Fibroblast of lung (primary cell): Measurements from ENCODE around the gene INPP5K.

Experiments used
- EZH2 ChIP-seq: IDR thresholded peaks from 2 replicates; pipeline ENCODE4 v1.5.1; 2012; ENCODE audit warnings: low read length, control low read depth, mild to moderate bottlenecking; ENCODE audit errors: missing control alignments
- TF ChIP-seq, protein P1 (sequence below), 2 donors: IDR thresholded peaks in 1 of 2; conservative IDR thresholded peaks in 1 of 2; 1 replicate in 1 of 2; 2 replicates in 1 of 2; pipeline ENCODE4 v1.5.1; 2011 to 2012; ENCODE audit warnings: low read length in 2 of 2, control low read depth in 1 of 2, inconsistent platforms in 1 of 2, low read depth in 1 of 2, mild to moderate bottlenecking in 1 of 2

DNA sequence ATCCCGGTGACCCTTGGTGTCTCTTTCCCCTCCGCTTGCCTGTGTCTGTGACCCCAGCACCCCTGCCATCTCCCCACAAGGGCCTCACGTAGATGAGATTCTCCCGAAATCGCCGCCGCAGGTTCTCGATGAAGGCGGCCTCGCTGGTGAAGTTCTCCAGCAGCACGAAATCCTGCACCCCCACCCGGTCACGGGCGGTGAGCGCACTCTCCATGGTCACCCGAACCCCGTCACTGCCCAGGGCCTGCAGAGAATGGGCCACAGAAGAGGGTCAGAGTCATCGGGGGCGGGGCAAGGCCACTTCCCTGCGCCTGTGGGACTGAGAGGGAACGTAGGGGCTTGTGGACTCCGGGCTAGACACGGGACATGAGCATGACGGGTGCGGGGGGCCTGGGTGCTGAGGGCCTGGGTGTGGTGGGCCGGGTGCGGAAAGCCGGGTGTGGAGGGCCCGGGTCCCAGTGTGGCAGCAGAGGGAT, 32.3 kb downstream of the INPP5K start:
- TF ChIP-seq, protein P1, sequence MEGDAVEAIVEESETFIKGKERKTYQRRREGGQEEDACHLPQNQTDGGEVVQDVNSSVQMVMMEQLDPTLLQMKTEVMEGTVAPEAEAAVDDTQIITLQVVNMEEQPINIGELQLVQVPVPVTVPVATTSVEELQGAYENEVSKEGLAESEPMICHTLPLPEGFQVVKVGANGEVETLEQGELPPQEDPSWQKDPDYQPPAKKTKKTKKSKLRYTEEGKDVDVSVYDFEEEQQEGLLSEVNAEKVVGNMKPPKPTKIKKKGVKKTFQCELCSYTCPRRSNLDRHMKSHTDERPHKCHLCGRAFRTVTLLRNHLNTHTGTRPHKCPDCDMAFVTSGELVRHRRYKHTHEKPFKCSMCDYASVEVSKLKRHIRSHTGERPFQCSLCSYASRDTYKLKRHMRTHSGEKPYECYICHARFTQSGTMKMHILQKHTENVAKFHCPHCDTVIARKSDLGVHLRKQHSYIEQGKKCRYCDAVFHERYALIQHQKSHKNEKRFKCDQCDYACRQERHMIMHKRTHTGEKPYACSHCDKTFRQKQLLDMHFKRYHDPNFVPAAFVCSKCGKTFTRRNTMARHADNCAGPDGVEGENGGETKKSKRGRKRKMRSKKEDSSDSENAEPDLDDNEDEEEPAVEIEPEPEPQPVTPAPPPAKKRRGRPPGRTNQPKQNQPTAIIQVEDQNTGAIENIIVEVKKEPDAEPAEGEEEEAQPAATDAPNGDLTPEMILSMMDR (conservative IDR thresholded peaks at IDR 0.05 in 1 of 2, IDR thresholded peaks at IDR 0.05 in 1 of 2; ENCODE audit: low read depth in 1 of 2, low read length in 2 of 2) = no peak
- no peak for TF ChIP-seq EZH2
